NCI-H146 treated with DMSO at 0.1 percent for 48 hours (cell line): ENCODE data around the gene SPPL2B.

ENCODE experiments used
- DNase-seq: peaks from one replicate; lab custom pipeline; 2025; ENCODE audit not compliant: unreplicated experiment; lab: John Stamatoyannopoulos, UW

Gene SPPL2B

DNA sequence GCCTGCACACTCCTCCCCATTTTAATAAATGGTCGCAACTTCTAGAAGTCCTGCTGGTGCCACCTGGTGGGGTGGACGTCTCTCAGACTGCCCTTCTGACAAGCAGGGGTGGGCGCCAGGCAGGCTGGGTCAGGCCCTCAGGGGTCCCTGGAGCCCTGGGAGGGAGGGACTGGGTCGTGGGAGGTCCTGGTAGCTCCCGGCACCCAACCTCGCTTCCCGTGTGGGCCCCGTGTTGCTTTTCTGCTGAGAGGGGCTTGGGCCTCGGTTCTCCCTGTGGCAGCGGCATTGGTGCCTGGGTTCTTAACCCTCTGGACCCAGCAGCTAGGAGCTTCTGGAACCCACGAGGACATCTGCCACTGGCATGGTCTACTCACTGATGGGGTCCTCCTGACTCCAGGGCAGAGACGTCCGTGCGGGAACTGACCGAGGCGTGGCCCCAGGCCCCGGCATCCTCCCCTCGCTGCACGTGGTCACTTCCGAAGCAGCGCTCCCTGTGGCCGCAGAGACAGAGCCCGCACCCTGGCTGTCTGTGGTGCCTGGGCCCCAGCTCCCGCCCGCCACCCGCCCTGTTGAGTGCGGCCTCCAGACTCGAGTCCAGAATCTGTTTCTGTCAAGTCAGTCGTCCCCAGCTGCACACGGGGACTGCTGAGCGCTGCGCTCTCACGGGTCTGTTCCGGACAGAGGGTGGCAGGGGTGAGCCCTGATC, 25.6 kb downstream of the SPPL2B start:
- no peak for DNase-seq

DNA sequence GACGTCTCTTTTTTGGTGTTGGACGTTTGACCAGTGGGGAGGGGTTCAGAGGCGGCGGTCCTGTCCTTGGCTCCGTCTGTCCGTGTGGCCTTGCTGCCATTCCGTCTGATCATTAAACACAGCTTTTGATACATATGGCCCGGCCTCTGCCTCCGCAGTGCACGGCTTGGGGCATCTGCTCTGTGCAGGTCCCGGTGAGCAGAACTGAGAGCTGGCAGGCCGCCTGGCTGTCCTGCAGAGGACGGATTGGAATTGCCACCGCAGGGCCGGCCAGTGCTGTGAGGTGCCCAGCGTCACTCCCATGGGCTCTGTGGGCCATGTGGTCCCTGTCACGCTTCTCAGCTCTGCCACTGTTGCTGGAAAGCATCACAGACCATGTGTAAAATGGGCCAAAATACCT, 26.2 kb downstream of the SPPL2B start:
- no peak for DNase-seq

GRCh38 chr19:2355168-2356035, 26.9 kb downstream of the SPPL2B start:
- no peak for DNase-seq

- no peak for DNase-seq
Measured at GRCh38 chr19:2356036-2356646, 27.7 kb downstream of the SPPL2B start.

DNA sequence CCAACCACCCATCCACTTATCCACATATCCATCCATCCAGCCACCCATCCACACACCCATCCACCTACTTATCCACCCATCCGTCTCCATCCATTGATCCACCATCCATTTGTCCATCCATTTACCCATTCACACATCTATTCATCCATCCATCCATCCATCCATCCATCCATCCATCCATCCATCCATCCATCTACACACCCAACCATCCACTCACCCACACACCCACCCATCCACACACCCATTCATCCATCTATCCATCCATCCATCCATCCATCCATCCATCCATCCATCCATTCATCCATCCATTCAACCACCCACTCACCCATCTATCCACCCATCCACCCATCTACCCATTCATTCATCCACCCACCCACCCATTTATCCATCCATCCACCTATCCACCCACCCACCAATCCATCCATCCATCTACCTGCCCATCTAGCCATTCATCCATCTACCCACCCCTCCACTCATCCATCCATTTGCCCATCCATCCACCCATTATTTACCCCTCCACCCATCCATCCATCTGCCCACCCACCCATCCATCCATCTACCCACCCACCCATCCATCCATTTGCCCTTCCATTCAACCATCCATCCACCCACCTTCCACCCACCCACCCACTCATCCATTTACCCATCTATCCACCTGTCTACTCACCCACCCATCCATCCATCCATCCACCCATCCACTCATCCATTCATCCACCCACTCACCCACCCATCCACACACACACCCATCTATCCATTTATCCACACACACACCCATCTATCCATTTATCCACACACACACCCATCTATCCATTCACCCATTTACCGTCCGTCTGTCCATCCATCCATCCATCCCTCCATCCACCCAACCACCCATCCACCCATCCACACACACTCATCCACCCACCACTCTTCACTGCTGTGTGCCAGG, 29.1 kb downstream of the SPPL2B start:
- no peak for DNase-seq

GRCh38 chr19:2358548-2359173, 30.2 kb downstream of the SPPL2B start:
- DNase-seq: no peak

DNA sequence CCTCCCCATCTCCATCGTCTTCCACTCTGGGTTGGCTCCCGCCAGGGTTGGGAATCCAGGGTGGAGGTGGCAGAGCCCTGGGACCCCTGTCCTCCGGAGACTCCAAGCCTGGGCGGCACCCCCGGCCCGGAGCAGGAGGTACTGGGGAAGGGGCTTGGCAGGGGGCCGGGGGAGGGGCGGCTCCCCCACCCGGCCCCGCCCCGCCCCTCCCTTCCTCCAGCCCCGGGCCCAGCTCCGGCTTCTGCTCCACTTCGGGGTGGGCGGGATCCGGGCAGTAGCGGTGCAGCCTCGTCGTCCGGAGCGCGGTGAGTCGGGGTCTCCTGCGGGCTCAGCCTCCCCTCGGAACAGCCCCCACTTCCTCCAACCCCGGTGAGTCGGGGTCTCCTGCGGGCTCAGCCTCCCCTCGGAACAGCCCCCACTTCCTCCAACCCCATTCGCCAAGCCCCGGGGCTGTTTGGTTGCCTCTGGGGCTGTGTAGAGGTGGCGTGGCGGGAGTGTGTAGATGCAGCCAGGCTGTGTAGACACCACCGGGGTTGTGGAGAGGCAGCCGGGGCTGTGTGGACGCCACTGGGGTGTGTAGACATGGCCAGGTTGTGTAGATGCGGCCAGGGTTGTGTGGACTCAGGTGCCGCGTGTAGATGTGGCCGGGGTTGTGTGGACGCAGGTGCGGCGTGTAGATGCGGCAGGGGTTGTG, 31.7 kb downstream of the SPPL2B start, which contains the start of gene TMPRSS9:
TSS of gene TMPRSS9 (plus strand) at position 274 of the 694 bp plus-strand sequence. CDS start 29,521 bp downstream, outside the sequence.
- DNase-seq: no peak

- DNase-seq: no peak
Measured at GRCh38 chr19:2360833-2361232, 32.3 kb downstream of the SPPL2B start.

GRCh38 chr19:2361246-2362045, 33.0 kb downstream of the SPPL2B start:
- DNase-seq: no peak

GRCh38 chr19:2362046-2362969, 33.8 kb downstream of the SPPL2B start:
- no peak for DNase-seq

GRCh38 chr19:2362970-2363300, 34.5 kb downstream of the SPPL2B start:
- DNase-seq: no peak

DNA sequence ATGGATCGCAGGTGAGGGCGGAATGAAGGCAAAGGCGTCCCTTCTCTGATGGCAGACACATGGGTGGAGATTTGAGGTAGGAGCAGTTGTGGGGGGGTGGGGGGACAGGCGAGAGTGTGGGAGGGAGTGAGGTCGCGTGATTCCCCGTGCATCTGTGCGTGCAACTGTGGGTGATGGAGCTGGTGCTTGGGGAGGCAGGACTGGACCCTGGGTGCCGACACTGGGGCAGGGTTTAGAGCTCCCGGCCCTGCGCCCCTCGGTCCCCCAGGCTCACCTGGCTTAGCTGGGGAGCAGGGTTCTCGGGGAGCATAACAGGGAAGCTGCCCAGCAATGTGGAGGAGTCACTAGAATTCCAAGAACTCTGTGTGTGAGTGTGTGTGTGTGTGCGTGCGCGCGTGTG, 34.9 kb downstream of the SPPL2B start:
- DNase-seq: no peak

DNA sequence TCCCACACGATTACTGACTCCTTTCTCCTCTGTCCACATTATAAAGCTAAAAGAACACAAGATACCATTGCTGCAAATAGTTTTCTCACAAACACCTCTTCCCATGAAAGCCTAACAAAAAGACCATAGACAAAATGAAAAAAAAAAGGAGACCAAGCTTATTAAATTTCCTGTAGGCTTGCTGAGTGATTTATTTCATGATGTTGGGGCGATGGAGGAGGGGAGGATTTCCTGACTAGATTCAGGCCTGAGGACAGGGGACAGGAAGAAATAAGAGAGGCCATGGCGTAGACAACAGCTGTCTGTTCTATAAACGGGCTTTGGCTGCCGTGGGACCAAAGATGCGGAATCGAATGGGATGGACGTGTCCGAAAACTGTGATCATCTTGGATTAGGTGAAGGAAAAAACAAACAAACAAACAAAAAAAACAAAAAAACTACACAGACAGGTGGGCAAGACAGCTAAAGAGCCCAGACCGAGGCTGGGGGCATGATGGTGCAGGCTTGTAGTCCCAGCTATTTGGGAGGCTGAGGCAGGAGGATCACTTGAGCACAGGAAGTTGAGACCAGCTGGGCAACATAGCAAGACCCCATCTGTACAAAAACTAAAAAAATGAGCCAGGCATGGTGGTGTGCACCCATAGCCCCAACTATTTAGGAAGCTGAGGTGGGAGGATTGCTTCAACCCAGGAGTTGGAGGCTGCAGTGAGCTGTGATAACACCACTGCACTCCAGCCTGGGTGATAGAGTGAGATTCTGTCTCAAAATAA, 36.9 kb downstream of the SPPL2B start:
- DNase-seq: no peak

- DNase-seq: no peak
Measured at GRCh38 chr19:2371656-2372055, 43.2 kb downstream of the SPPL2B start.

GRCh38 chr19:2372076-2372612, 43.7 kb downstream of the SPPL2B start:
- DNase-seq: no peak

GRCh38 chr19:2374808-2375207, 46.3 kb downstream of the SPPL2B start:
- no peak for DNase-seq
